HG03097 (cell line): ENCODE results near the gene DCDC2.
"Not testable (repeated sequence)": the region's sequence is repeated elsewhere in the genome, so short reads cannot be mapped to it uniquely, and the experiment has no call there.

Experiments
- ATAC-seq: cut with Tn5 transposase; IDR thresholded peaks from one replicate; pipeline ENCODE4 v1.9.1; 2021; ENCODE audit not compliant: unreplicated experiment, low FRiP score

Gene DCDC2

DNA sequence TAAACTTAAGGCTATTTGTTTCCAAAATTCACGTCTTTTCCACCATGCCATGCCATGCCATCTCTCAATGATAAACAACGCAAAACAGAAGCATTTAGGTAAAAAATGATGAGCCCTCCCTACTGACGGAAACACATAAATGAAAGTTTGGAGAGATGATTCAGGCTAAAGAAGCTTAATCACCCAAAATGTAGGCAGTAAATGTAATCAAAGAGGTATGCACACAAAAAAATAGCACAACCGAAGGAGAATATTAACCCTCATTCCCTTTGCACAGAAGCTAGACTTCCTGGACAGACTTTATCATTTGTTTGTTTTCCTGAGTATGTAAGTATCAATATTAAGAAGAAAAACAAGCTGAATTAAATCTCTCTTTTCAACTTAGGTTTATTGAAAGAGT is 28.8 kb downstream of the DCDC2 start:
- no peak for ATAC-seq

DNA sequence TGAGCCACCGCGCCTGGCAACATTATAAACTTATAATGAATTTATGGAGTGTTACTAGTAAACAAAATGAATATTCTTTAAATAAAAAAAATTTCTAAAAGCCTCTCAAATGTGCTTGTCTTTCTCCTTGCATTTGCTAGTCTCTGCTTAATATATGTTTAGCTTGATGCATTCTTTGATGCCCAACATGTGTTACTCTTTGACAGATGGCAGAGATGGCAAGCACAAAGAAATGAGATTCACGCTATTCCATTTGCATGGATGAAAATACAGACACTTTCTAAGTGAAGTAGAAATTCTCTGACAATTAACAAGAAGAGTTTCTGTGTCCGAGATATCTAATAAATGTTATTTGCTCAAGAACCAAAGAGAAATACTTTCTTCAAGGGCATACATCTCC is 30.1 kb downstream of the DCDC2 start:
- ATAC-seq, result no peak

DNA sequence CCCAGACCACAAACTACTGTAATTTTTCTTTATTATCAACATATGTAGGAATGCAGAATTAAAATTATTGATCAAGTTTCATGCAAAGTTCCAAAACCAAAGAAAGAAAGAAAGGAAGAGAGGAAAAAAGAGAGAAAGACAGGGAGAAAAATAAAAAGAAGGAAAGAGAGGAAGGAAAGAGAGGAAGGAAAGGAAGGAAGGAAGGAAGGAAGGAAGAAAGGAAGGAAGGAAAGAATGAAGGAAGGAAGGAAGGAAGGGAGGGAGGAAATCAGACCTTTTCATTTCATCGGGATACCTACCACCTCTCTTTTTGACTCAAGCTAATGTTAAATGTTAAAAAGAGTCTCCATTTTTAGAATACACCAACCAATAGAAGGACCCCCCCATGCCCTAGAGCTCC is 31.9 kb downstream of the DCDC2 start:
- no peak for ATAC-seq

DNA sequence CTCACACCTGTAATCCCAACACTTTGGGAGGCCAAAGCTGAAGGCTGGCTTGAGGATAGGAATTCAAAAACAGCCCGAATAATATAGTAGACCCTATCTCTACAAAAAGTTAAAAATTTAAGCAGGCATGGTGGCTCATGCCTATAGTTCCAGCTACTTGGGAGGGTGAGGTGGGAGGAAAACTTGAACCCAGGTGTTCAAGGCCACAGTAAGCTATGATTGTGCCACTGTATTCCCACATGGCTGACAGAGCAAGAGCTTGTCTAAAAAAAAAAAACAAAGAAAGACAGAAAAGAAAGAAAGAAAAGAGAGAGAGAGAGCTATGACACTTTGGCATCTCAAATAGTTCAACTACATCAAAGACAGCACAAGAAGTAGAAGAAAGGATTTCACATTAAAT is 33.2 kb downstream of the DCDC2 start:
- no peak for ATAC-seq

DNA sequence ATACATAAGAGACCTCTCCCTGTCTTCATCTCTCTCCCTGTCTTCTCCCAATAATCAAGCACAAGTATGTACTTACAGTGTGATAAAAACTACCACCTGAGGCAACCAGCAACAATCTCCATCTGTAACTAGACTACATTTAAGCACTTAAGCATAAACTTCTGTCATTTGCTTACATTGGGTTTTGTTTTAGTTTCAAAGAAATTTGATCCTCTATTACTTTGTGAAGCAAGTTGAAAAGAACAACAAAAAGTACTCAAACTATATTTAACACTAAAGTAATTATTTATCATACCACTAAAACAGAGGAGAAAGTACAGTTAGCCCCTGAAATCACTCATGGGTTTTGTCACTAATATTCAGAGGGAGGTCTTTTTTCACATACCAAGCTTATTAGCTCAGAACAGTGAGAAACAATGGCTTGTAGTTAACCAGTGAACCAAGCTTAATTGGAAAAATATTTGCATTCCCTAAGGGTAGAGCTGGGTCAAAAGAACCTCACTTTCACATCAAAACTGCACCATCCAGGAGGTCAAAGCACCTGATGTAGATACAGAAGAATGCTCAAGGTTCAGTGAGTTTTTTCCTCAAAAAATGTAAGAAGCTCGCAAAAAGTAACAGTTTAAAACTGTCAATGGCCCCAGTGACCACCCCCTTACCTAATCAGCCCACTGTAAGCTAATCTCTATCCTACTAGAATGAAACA is 34.1 kb downstream of the DCDC2 start:
- ATAC-seq, result no peak

DNA sequence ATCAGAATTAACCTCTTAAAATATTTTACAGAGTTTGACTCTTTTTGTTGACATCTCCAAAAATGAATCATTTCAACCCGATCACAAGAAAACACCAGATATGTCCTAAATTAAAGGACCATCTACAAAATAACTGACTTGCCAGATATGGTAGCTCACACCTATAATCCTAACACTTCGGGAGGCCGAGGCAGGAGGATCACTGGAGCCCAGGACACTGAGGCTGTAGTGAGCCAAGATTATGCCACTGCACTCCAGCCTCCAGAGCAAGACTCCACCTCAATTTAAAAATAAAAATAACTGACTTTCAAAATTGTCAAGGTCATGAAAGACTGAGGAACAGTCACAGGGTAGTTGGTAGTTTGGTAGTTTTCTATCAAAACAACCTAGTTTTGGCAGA is 34.9 kb downstream of the DCDC2 start:
- no peak for ATAC-seq

DNA sequence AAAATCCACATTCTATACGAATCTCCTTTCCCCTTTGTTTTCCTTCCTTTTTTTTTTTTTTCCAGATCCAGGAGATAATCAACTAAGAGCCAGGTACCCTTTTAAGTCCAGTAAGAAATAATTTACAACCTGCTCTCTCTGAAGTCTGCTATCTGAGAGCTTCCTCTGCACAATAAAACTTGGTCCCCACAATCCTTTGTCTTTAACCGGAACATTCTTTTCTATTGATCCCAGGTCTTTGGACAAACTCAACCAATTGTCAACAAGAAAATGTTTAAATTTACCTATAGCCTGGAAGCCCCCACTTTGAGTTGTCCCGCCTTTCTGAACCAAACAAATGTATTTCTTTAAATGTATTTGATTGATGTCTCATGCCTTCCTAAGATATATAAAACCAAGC is 35.4 kb downstream of the DCDC2 start:
- ATAC-seq, result not testable (repeated sequence)

DNA sequence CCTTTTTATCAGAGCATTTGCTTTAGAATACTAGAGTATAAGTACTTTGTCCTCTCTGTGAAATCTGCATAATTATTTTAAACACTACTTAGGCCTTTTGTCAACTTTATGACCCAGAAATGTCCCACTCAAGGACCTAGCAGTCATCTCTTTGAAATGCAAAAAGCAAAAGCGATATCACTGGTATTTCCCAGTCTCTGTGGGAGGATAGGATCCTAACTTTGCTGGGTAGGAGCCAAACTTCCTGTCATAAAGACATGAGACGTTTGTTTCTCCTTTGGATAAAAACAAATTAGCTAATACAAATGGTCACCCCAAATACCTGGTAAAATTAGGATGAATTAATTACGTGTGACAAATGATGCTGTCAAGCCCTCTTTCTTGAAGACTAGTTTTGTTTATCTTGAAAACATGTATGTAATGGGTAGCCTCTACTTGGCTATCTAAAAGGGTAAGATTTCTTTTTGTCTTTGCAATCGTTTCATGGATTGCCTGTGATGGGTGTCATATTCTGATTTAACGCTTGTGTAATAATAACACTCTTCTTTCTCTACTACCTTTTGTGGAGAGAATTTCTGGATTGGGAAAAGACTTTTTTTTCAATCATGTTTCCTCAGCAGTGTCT is 36.2 kb downstream of the DCDC2 start:
- no peak for ATAC-seq

DNA sequence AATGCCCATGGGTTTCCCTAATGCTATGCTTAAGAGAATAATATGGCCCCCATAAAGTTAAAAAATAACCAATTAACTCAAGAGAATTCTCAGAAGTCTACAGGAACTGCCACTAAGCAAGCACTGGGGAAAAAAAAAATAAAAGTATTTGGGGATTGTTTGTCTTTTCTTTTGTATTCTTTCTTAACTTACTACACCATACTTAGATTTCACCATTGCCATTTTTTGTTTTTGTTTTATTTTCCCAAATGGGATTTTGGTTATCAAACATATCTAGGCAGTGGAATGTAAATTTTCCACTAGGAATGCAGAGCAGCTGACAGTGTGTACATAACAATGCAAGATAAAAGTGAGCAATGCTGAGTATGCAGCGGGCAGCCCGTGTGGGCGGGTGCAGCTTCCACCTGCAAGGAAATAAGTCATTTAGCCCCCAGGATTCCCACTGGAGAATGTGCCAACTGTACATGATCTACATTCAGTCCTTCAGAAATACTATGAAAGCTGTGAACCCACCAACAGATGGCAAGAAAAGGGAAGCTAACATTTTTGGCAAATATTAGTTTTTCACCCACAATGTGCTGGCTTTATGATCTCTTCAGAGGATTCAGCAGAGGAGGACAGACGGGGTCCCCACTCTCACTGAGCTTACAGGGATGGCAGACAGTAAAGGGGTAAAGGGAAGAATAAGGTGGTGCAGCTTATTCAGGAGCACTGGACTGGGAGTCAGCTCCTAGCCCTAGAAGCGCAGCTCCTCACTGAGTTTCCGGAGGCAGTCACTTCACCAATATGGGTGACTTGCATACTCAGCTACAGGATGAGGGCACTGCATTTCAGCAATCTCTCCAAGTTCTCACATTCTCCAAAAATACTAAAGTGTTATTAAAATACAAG is 44.4 kb downstream of the DCDC2 start:
- ATAC-seq, result no peak

DNA sequence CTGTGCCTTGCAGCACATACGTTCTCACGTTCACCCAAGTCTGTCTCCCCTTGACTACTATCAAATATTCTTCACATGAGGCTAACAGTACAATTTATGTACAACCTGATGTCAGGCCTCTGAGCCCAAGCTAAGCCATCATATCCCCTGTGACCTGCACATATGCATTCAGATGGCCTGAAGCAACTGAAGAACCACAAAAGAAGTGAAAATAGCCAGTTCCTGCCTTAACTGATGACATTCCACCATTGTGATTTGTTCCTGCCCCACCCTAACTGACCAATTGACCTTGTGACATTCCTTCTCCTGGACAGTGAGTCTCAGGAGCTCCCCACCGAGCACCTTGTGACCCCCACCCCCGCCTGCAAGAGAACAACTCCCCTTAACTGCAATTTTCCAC is 46.1 kb downstream of the DCDC2 start:
- ATAC-seq, result not testable (repeated sequence)

DNA sequence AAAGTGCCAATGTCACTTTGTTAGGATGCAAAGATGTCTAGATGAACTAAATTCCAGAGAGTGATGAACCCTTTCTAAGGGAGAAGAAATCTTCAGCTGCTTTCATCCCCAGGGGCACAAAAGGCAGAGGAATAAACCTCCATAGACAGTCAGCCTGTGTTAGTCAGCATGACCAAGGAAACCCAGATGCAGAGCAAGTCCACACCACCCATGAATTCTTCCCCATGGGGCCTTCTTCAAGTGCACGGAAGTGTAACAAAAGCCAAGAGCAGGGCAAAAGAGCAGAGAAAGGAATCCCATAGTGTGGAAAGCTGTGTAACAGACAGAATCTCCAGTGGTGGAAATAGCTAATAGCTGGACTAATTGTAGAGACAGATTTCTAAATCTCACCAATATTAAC is 50.0 kb downstream of the DCDC2 start:
- no peak for ATAC-seq

DNA sequence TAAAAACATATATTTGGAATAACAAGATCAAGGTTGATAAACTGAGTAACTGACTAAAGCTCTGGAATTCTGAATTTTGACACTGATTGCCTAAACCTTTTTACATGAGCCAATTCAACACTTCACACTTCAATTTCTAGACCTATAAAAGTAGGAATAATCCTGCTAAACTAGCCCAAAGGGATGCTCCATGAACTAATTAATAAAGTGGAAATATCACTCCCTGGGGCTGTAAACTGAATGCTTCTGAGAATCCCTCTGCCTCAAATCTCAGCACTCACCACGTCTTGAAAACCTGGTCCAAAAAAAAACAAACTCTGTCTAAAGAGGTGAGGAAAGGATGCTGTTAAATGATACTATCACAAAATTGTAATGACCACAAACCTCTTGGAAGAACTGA is 50.9 kb downstream of the DCDC2 start:
- no peak for ATAC-seq

DNA sequence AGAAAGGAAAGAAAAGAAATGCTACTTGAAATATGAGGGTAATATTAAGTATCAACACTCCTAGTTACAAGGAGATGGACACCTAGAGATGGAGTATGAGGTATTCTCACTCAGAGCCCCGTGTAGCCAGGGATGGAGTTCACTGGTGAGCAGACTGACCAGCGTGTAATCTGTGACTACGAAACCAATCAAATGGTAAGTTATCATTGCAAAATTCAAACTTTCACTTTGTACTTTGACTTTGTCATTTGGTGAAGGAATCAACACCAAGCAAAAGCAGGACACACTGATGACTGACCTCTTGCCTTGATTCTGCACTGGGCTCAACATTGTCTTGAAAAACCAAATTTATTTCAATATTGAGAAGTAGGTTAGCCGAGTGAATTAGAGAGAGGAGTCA is 51.8 kb downstream of the DCDC2 start:
- no peak for ATAC-seq

DNA sequence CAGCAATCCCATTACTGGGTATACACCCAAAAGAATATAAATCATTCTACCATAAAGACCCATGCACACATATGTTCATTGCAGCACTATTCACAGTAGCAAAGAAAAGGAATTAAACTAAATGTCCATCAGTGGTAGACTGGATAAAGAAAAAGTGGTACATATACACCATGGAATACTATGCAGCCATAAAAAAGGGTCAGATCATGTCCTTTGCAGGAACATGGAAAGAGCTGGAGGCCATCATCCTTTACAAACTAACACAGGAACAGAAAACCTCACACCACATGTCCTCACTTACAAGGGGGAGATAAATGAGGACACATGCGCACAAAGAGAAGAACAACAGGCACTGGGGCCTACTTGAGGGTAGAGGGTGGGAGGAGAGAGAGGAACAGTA is 60.9 kb downstream of the DCDC2 start:
- ATAC-seq, result no peak

DNA sequence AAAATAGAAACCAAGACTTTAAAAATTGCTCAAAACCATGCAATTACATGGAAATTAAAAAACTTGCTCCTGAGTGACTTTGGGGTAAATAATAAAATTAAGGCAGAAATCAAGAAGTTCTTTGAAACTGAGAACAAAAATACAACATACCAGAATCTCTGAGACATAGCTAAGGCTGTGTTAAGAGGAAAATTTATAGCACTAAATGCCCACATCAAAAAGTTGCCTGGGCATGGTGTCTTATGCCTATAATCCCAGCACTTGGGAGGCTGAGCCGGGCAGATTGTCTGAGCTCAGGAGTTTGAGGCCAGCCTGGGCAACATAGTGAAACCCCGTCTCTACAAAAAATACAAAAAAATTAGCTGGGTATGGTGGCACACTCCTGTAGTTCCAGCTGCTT is 64.0 kb downstream of the DCDC2 start:
- ATAC-seq, result not testable (repeated sequence)

DNA sequence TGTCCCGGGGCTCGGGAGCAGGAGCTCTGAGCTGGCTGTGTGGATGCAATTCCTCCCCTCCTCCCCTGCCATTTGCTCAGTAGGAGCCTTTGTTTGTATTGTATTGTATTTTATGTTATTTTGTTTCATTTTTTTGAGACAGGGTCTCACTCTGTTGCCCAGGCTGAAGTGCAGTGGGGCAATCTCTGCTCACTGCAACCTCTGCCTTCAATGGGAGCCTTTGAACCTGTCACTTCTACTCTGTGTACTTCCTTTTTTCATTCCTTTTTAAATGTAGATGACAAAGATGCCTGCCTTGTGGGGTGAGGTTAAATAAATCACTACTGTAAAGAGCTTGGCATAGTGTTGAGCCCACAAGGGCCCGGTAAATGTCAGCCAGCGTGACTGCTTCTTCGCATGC is 70.6 kb downstream of the DCDC2 start:
- ATAC-seq, result no peak

DNA sequence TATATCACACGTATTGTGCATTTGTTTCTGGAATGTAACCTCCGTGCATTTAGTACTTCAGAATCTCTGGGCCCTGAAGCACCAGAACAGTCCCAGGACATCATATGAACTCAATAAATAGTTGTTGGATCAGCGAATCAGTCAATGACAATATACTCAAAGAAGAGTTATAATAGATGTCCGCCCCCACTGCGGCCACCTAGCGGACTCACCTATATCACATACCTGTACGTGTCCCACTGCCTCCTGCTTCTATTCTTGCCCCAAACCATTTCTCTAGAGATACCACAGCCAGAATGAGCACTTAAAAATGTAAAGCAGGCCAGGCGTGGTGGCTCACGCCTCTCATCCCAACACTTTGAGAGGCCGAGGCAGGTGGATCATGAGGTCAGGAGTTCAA is 73.9 kb downstream of the DCDC2 start:
- peak; percentile 7 for ATAC-seq

DNA sequence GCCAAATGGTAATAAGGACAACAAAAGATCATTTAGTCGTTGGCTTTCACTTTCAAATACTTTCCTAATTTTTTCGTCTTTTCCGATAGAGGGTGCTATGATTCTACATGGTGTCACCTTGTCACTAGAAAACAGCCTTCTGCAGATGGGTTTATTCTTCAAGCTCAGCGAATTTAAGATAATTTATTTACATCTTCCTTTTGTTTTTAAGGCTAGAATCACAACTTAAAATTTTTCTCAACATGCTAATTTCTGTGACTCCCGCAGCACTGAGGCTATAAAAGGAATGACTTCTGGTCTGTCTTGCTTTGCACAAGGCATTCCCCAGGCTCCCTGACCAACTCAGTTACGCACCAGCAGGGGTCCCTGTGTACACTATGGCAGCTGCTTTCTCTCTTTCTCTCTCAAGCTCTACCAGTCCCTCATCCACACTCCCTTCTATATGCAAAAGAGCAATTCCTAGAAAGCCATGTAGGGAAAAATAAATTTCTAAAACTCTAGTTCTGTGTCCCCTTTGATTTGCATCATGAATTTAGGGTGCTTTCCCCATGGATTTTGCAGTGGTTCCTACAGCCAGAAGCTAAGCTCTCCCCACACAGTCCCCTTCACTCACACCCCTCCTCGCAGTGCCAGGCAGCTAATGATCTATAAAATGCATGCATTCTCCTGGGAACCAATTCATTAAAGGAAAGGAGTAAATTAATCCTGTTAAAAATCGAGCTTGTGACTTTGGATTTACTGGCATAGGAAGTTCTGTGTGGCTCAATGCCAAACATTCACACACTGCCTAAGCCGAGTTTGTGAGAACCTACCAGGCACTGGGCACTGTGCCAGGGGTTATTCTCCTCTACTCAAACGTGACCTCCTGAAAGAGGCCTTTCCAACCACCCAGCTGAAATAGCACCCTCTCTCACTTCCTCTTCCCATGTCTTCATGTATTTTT is 74.5 kb downstream of the DCDC2 start:
- ATAC-seq, result peak; percentile 75

DNA sequence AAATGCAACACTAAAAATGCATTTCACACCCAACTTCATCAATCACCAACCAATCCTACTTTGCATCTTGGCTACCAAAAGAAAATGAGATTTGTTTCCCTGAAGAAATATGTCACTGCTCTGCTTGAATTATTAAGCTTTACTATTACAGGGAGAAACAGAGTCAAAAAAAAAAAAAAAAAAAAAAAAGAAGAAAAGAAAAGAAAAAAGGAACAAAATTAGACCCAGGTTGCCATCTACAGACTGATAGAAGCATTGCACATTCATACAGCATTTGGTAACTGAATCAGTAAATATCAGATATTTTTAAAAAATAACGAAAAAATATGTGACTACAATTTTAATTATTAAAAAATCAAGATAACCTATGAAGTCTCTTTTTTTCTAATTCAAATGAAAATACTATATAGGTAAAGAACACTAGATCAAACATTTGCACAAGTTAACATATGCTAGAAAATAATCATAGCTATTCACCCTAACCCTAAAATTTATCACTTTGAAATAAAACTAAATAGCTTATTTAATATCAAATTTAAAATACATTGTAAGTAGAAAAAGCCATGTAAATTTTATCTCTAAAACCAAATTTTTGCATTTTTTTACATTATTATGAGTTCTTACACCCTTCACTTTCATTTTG is 83.3 kb downstream of the DCDC2 start:
- no peak for ATAC-seq
